Dermis blood vessel endothelial cell (primary cell): Measurements from ENCODE around the gene DNAJC13. TPM values are rescaled to one million over a fixed set of nuclear protein-coding genes. Genes with fewer than 3 reads are reported as not detected.

Experiments used
- total RNA-seq: library from RNA; depleted of rRNA; stranded (reverse); fragments of >200 nt; gene quantifications from 2 replicates; pipeline ENCODE4 v1.2.3, GENCODE V29; 2014

The DNAJC13 gene
- total RNA-seq, 1 donor from 2014 or later, result 71.6 TPM

Other genes with a start within 250 kb of the DNAJC13 start
- not detected in 2 replicates for gene ACP3, start 100.1 kb upstream of the DNAJC13 start, total RNA-seq
- 0.85 and 0.93 TPM in 2 replicates for gene ACKR4, start 179.8 kb downstream of the DNAJC13 start, total RNA-seq
- 19.6 and 24.2 TPM in 2 replicates for gene ACAD11, start 242.3 kb downstream of the DNAJC13 start, total RNA-seq
- gene UBA5, start 242.8 kb downstream of the DNAJC13 start, total RNA-seq, result 26.5 and 26.9 TPM in 2 replicates